GM12872 (cell line): ENCODE measurements around the gene SLC9B2.

Experiments used
- CTCF ChIP-seq: IDR thresholded peaks from 3 replicates; pipeline ENCODE4 v1.5.1; 2011; ENCODE audit warnings: low read depth, mild to moderate bottlenecking, low read length, moderate library complexity; ENCODE audit not compliant: insufficient read depth

The SLC9B2 gene

GRCh38 chr4:103012060-103012459, 64.5 kb downstream of the SLC9B2 start:
- TF ChIP-seq CTCF, result no peak

GRCh38 chr4:103011378-103012025, 65.1 kb downstream of the SLC9B2 start:
- TF ChIP-seq CTCF, result no peak

GRCh38 chr4:103010804-103011203, 65.8 kb downstream of the SLC9B2 start:
- TF ChIP-seq CTCF, result no peak

- peak; percentile 60 for TF ChIP-seq CTCF
Measured at GRCh38 chr4:103008875-103009729, 67.5 kb downstream of the SLC9B2 start.

GRCh38 chr4:103002551-103002950, 74.0 kb downstream of the SLC9B2 start:
- no peak for TF ChIP-seq CTCF

GRCh38 chr4:102994803-102995202, 81.8 kb downstream of the SLC9B2 start:
- TF ChIP-seq CTCF, result no peak

GRCh38 chr4:102988429-102989020, 88.0 kb downstream of the SLC9B2 start:
- no peak for TF ChIP-seq CTCF
